Chondrocyte (in vitro differentiated cells): ENCODE measurements around the gene GGT6. TPM values are rescaled to one million over a fixed set of nuclear protein-coding genes. Genes with fewer than 3 reads are reported as not detected.

ENCODE experiments used
- DNase-seq: peaks from one replicate; pipeline ENCODE4 v3.0.0; 2021; ENCODE audit warnings: mixed read lengths, low spot score
- H3K27ac Mint-ChIP-seq: one replicate; pipeline ENCODE4 v1.8.0; 2021; ENCODE audit warnings: mild to moderate bottlenecking, moderate library complexity, mixed read lengths; ENCODE audit not compliant: unreplicated experiment
- H3K27me3 Mint-ChIP-seq: 2 replicates; pipeline ENCODE4 v1.8.0; 2021; ENCODE audit warnings: low read depth, mixed read lengths
- H3K36me3 Mint-ChIP-seq: 2 replicates; pipeline ENCODE4 v1.8.0; 2021; ENCODE audit warnings: low read depth, mixed read lengths
- H3K4me1 Mint-ChIP-seq: 2 replicates; pipeline ENCODE4 v1.8.0; 2021; ENCODE audit warnings: low read depth, mild to moderate bottlenecking, mixed read lengths
- H3K4me3 Mint-ChIP-seq: one replicate; pipeline ENCODE4 v1.8.0; 2021; ENCODE audit warnings: mild to moderate bottlenecking, moderate library complexity, mixed read lengths; ENCODE audit not compliant: unreplicated experiment
- H3K9me3 Mint-ChIP-seq: 2 replicates; pipeline ENCODE4 v1.8.0; 2021; ENCODE audit warnings: low read depth, mixed read lengths
- CTCF ChIP-seq: fragments of 200-600 bp; sonication (generic); IDR thresholded peaks from 2 replicates; pipeline ENCODE4 v1.5.0; 2021; ENCODE audit warnings: antibody characterized with exemption, mild to moderate bottlenecking, moderate library complexity
- total RNA-seq: library from RNA; stranded (reverse); gene quantifications from 3 replicates; pipeline ENCODE4 v1.2.1, GENCODE V29; 2021

Gene GGT6
- total RNA-seq, 1 donor from 2014 or later: not detected

- no peak overlapping the region for H3K27ac Mint-ChIP-seq
- TF ChIP-seq CTCF: no peak
These were observed 1.9 kb upstream of the GGT6 start for GRCh38 chr17:4562015-4562969.

GRCh38 chr17:4560837-4561256, 470 bp upstream of the GGT6 start:
- Mint-ChIP-seq H3K4me1 (peaks cover 13% of the 10 kb centered on the region), H3K4me3 (no peak overlapping the region), H3K27ac (no peak overlapping the region), H3K9me3 (no peaks in the 10 kb centered on the region), H3K36me3 (no peaks in the 10 kb centered on the region), H3K27me3 (peaks cover 10% of the 10 kb centered on the region)
- peak; percentile 26 for TF ChIP-seq CTCF
- DNase-seq: no peak

More at GRCh38 chr17:4562015-4562969, 1.9 kb upstream of the GGT6 start:
- no peak overlapping the region for H3K4me3 Mint-ChIP-seq
- no peaks in the 10 kb centered on the region for H3K36me3 Mint-ChIP-seq
- peaks cover 7% of the 10 kb centered on the region for H3K4me1 Mint-ChIP-seq
- no peak for DNase-seq
- no peaks in the 10 kb centered on the region for H3K9me3 Mint-ChIP-seq
- peaks cover 10% of the 10 kb centered on the region for H3K27me3 Mint-ChIP-seq

- TF ChIP-seq CTCF: no peak
- peaks cover 10% of the 10 kb centered on the region for H3K27me3 Mint-ChIP-seq
These were observed 411 bp downstream of the GGT6 start for GRCh38 chr17:4559966-4560365.

GRCh38 chr17:4559139-4559791, 1.1 kb downstream of the GGT6 start:
- no peak for DNase-seq
- TF ChIP-seq CTCF: no peak
- H3K27me3 Mint-ChIP-seq: peaks cover 10% of the 10 kb centered on the region
- no peak overlapping the region for H3K4me3 Mint-ChIP-seq
- no peaks in the 10 kb centered on the region for H3K36me3 Mint-ChIP-seq
- peaks cover 21% of the 10 kb centered on the region for H3K4me1 Mint-ChIP-seq
- H3K27ac Mint-ChIP-seq: no peak overlapping the region
- no peaks in the 10 kb centered on the region for H3K9me3 Mint-ChIP-seq

More at GRCh38 chr17:4559966-4560365, 411 bp downstream of the GGT6 start:
- peaks cover 14% of the 10 kb centered on the region for H3K4me1 Mint-ChIP-seq
- no peak overlapping the region for H3K27ac Mint-ChIP-seq
- no peak overlapping the region for H3K4me3 Mint-ChIP-seq
- no peak for DNase-seq
- no peaks in the 10 kb centered on the region for H3K36me3 Mint-ChIP-seq
- H3K9me3 Mint-ChIP-seq: no peaks in the 10 kb centered on the region

- H3K9me3 Mint-ChIP-seq: no peaks in the 10 kb centered on the region
- peaks cover 10% of the 10 kb centered on the region for H3K27me3 Mint-ChIP-seq
- peaks cover 27% of the 10 kb centered on the region for H3K4me1 Mint-ChIP-seq
- H3K27ac Mint-ChIP-seq: no peak overlapping the region
- no peak overlapping the region for H3K4me3 Mint-ChIP-seq
- H3K36me3 Mint-ChIP-seq: no peaks in the 10 kb centered on the region
- no peak for TF ChIP-seq CTCF
- no peak for DNase-seq
These were observed 1.9 kb downstream of the GGT6 start for GRCh38 chr17:4558347-4558971.
